Smooth muscle cell (in vitro differentiated cells): Measurements from ENCODE around the gene BMP4. TPM values are rescaled to one million over a fixed set of nuclear protein-coding genes. Genes with fewer than 3 reads are reported as not detected.

Experiments used
- DNase-seq: peaks from one replicate; lab custom pipeline; 2025; ENCODE audit not compliant: unreplicated experiment; lab: John Stamatoyannopoulos, UW
- H2AFZ ChIP-seq: fragments of 200-600 bp; sonication (generic); 2 replicates; pipeline ENCODE4 v1.6.0; 2016; ENCODE audit warnings: antibody characterized with exemption, low read depth, mild to moderate bottlenecking
- H3F3A ChIP-seq: fragments of 200-600 bp; sonication (generic); 2 replicates; pipeline ENCODE4 v1.6.0; 2017; ENCODE audit warnings: antibody characterized with exemption, low read depth
- H3K27ac ChIP-seq: fragments of 200-600 bp; sonication (generic); 2 replicates; pipeline ENCODE4 v1.5.1; 2016; ENCODE audit warnings: low read depth, mild to moderate bottlenecking
- H3K27me3 ChIP-seq: fragments of 200-600 bp; sonication (generic); 2 replicates; pipeline ENCODE4 v1.6.1; 2016; ENCODE audit warnings: low read depth, mild to moderate bottlenecking
- H3K36me3 ChIP-seq: fragments of 200-600 bp; sonication (generic); 2 replicates; pipeline ENCODE4 v1.5.1; 2016; ENCODE audit warnings: low read depth
- H3K4me1 ChIP-seq: fragments of 200-600 bp; sonication (generic); 2 replicates; pipeline ENCODE4 v1.5.1; 2016; ENCODE audit warnings: low read depth
- H3K4me2 ChIP-seq: fragments of 200-600 bp; sonication (generic); 2 replicates; pipeline ENCODE4 v1.6.0; 2016; ENCODE audit warnings: mild to moderate bottlenecking
- H3K4me3 ChIP-seq: fragments of 200-600 bp; sonication (generic); 2 replicates; pipeline ENCODE4 v1.5.1; 2016; ENCODE audit warnings: mild to moderate bottlenecking
- H3K79me2 ChIP-seq: fragments of 200-600 bp; sonication (generic); 2 replicates; pipeline ENCODE4 v1.6.0; 2016; ENCODE audit warnings: low read depth, mild to moderate bottlenecking
- H3K9ac ChIP-seq: fragments of 200-600 bp; sonication (generic); 2 replicates; pipeline ENCODE4 v1.6.0; 2016; ENCODE audit warnings: low read depth
- H3K9me3 ChIP-seq: fragments of 200-600 bp; sonication (generic); replicated peaks from 2 replicates; pipeline ENCODE4 v1.5.1; 2016; ENCODE audit warnings: low read depth
- H4K20me1 ChIP-seq: fragments of 200-600 bp; sonication (generic); 2 replicates; pipeline ENCODE4 v1.6.0; 2016; ENCODE audit warnings: low read depth
- WGBS: methylation state at CpG from one replicate; pipeline ENCODE4 v1.1.7; 2016; ENCODE audit warnings: low lambda C conversion rate; 5-methylcytosine and 5-hydroxymethylcytosine counted together
- microRNA-seq: library from miRNA; unstranded; fragments of <30 nt; microRNA quantifications from one replicate; pipeline ENCODE4, GENCODE V29; 2016; ENCODE audit warnings: borderline number of aligned reads
- polyA plus RNA-seq: library from polyadenylated mRNA; unstranded; fragments of >200 nt; fragmentation: Nextera tagmentation; extraction: Ambion mirVana; gene quantifications from 2 replicates; pipeline ENCODE4 v1.2.1, GENCODE V29; 2016
- small RNA-seq: library from RNA; depleted of rRNA; stranded (forward); fragments of <200 nt; gene quantifications from one replicate; pipeline ENCODE3, GENCODE V24; 2014
- total RNA-seq: library from RNA; depleted of rRNA; stranded (reverse); fragments of >200 nt; gene quantifications from 2 replicates; pipeline ENCODE4 v1.2.3, GENCODE V29; 2014
- TF ChIP-seq, protein P1 (sequence below): fragments of 200-600 bp; sonication (generic); IDR thresholded peaks from 2 replicates; pipeline ENCODE4 v1.5.1; 2017; ENCODE audit warnings: borderline replicate concordance, mild to moderate bottlenecking, antibody characterized with exemption; ENCODE audit not compliant: insufficient read depth, poor library complexity, severe bottlenecking

Gene BMP4
- total and polyA plus RNA-seq, 2 experiments from 2014 or later, result 30.5 to 38.2 TPM

DNA sequence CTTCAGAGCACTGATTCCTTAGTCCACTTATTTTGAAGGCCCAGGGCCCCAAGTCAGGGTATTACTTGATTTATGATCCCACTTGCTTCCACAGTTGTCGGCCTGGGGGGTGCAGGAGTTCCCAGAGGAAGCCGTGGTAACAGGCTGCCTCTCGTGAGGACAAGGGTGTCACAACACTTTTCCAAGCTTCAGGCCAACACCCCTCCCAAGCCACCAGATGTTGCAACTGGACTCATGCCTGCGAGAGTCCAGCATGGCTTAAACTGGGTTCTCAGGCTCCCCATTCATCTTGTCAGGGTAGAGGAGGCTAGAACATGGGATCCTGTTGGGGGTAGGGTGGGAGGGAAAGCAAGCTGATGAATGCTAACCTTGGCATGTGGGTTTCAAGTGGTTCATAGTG lies 56.1 kb downstream of the BMP4 start:
- DNase-seq, result no peak
- Histone ChIP-seq H3F3A (no peaks in the 10 kb centered on the region), H4K20me1 (no peaks in the 10 kb centered on the region), H2AFZ (no peak overlapping the region), H3K27me3 (no peaks in the 10 kb centered on the region), H3K4me2 (no peak overlapping the region), H3K36me3 (no peaks in the 10 kb centered on the region), H3K4me1 (no peaks in the 10 kb centered on the region), H3K4me3 (no peak overlapping the region), H3K27ac (no peak overlapping the region), H3K9ac (no peak overlapping the region), H3K79me2 (no peaks in the 10 kb centered on the region), H3K9me3 (peaks cover under 1% of the 10 kb centered on the region)
- TF ChIP-seq, protein P1, sequence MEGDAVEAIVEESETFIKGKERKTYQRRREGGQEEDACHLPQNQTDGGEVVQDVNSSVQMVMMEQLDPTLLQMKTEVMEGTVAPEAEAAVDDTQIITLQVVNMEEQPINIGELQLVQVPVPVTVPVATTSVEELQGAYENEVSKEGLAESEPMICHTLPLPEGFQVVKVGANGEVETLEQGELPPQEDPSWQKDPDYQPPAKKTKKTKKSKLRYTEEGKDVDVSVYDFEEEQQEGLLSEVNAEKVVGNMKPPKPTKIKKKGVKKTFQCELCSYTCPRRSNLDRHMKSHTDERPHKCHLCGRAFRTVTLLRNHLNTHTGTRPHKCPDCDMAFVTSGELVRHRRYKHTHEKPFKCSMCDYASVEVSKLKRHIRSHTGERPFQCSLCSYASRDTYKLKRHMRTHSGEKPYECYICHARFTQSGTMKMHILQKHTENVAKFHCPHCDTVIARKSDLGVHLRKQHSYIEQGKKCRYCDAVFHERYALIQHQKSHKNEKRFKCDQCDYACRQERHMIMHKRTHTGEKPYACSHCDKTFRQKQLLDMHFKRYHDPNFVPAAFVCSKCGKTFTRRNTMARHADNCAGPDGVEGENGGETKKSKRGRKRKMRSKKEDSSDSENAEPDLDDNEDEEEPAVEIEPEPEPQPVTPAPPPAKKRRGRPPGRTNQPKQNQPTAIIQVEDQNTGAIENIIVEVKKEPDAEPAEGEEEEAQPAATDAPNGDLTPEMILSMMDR, result no peak
- 71% methylated on average over 4 of the region's 4 CpGs for whole genome bisulfite sequencing

Small RNA genes within 50 kb of the gene (microRNA-seq; reads per million reads assigned to microRNA genes)
- not detected for gene MIR5580

Small RNA genes within 50 kb of the gene (small RNA-seq; reads per million reads assigned to genes)
- gene MIR5580, result not detected
